Measurements from ENCODE around the gene LMNA.

LMNA gene

DNA sequence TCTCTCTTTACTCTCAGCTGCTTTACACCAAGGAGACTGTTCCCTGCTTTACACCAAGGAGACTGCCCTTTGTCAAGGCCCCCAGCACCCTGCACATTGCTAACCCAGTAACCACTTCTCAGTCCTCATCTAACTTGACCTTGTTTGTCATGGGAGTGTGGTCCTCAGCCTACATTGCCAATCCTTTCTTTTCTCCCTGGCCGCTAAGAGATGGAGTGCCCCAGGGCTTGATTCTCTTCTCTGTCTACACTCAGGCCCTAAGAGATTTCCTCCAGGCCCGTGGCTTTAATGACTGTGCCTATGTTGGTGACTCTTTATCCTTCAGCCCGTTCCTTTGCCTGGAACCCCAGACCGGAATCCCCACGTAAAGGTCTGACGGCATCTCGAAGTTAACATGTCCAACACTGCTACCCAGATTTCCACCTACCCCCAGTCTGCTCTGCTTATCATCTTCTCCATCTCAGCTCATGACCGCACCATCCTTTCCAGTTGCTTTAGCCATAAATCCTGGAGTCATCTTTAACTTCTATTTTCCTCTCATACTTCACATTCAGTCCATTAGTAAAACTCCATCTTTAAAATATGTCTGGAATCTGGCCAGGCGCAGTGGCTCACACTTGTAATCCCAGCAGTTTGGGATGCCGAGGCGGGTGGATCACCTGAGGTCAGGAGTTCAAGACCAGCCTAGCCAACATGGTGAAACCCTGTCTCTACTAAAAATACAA, 29.4 kb downstream of the LMNA start:
- no peak for DNase-seq (ENCODE audit: low spot score)

DNA sequence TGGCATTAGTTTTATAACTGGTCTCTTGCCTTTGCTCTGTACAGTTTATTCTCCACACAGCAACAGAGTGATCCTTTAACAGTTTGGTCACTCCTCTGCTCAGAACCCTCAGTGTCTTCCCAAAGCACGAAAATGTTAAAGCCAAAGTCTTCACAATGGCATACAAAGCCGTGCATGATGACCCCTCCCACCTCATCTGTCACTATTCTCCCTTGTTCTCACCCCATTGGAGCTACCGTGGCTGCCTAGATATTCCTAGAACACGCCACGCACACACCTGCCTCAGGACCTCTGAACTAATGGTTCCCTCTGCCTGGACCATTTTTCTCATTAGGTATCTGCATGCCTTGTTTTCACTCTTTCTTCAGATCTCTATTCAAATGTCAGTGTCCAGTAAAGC, 30.2 kb downstream of the LMNA start:
- DNase-seq (ENCODE audit: low spot score) = no peak

DNA sequence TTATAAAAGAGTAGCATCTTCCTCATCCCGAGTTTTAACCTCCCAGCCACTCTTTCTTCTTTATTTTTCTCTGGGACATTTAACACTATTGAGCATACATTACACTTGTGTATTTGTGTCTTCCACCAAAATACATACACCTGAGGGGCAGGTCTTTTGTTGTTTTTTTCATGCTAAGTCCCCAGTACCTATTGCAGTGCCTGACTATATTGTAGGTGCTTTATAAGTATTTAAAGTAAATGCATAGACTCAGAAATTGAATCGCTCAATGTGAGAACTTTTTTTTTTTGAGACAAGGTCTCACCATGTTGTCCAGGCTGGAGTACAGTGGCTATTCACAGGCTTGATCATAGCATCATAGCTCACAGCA, 31.1 kb downstream of the LMNA start:
- DNase-seq (ENCODE audit: low spot score) = no peak

DNA sequence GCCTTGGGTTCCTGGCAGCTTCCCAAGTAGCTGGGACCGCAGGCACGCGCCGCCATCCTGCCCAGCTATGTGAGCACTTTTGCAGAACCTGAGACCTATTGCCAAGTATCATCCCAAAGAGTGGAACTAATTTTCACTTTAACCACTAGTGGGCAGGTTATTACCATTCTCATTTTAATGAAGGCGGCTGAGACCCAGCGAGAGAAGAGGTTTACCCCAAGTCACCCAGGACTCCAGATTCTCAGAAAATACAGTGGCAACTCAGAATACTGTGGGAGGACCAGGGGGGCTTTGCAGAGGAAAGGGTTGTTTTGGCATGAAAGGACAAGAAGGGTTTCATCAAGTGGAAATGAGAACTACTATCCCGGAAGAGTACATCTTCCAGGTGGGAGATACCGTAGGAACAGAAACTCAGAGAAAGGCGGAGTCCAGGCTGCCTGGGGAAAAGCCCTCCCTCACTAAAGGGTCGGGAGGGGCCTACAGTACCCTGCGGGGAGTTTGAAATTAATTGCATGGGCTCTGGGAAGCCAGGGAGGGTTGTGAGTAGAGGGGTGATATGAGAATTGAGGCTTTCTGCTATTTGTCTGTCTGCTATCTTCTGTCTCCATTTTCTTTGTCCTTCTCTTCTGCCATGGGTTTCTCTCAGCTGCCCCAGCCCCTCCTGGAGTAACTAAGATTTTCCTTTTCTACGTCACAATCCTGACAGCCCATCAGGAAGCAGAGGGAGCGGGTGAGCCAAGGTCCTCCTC, 31.7 kb downstream of the LMNA start:
- peak; percentile 93 for DNase-seq (ENCODE audit: low spot score)

DNA sequence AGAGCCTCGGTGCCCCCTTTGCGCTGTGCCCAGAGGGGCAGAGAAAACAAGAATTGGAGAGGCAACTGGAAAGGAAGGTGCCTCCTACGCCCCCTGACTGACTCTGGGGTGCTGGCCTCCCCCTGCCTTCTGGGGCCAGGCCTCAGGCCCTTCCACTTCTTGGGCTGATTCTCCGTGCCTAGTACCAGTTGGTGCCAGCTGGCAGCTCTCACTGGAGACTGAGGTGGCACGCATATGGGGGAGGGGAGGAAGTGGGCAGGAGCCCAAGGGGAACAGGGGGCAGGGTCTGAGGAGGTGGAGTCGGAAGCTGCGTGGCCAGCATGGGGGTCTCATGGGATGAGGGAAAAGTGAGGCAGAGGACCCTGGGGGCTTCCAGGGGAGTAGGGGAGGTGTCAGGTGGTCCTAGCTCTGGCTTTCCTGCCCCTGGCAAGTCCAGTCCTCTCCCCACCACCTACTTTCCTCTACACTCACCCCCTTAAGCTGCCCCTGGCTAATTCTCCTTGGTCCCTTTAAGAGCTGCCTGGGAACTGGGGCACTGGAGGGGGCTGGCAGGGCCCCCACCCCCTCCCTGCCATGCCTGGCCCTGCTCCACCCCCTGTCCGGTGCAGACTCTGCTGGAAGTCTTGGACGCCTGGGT, 32.4 kb downstream of the LMNA start:
- no peak for DNase-seq (ENCODE audit: low spot score)

DNA sequence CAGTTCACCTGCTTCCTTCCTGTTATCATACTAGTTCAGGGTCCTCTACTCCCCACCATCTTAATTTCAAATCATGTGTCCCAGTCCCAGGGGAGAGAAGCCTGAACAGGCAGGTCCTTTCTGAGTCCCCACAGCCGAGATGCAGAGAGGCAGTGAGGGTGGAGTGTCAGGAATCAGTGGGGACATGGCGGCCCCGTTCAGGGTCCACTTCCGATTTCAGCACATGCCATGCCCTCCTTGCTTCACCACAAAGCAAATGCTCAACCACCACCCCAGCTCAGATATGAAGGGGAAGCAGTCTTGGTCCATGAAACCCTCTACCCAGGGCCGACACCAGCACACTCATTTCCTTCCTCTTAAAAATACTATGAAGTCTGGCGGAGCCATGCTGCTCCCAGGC, 33.7 kb downstream of the LMNA start:
- DNase-seq (ENCODE audit: low spot score) = peak; percentile 76

DNA sequence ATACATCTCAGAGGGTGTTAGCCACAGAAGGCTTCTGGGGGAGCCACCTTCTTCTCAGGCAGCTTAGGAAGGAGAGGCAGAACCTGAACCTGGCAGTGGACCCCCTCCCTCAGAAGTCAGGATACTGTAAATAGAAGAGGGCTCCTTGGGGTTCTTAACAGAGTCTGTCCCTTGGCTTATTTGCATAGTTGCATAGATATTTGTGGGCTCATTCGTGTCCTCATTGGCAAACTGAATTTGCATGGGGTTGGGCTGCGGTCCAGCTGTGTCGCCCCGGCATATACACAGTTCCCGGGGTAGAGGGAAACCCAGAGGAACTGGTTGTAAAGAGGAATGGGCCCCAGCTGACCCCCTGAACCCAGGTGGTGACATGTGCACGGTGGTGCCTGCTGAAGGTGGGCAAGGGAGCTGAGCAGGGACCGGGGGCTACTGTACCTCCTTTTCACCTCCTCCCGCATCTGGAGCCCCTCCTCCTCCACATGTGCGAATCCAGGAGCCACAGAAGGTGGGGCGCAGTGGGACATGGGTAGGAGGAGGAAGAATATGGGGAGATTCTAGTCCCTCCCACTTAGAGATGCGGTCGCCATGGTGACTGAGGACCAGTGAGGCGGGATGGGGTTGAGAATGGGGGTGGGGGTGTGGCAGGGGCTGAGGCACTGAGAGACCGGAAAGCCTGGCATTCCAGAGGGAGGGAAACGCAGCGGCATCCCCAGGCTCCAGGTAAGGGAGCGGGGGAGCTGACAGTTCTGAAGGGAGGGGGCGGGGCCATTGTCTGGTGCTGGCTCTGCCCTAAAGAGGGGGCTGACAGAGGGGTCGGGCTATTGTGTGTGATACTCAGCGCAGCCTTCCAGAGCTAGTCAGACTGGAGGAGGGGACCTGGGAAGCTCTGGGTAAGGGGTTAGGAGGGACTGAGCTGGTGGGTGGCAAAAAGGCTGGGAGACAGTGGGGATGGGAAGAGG, 35.1 kb downstream of the LMNA start:
- DNase-seq (ENCODE audit: low spot score) = no peak

DNA sequence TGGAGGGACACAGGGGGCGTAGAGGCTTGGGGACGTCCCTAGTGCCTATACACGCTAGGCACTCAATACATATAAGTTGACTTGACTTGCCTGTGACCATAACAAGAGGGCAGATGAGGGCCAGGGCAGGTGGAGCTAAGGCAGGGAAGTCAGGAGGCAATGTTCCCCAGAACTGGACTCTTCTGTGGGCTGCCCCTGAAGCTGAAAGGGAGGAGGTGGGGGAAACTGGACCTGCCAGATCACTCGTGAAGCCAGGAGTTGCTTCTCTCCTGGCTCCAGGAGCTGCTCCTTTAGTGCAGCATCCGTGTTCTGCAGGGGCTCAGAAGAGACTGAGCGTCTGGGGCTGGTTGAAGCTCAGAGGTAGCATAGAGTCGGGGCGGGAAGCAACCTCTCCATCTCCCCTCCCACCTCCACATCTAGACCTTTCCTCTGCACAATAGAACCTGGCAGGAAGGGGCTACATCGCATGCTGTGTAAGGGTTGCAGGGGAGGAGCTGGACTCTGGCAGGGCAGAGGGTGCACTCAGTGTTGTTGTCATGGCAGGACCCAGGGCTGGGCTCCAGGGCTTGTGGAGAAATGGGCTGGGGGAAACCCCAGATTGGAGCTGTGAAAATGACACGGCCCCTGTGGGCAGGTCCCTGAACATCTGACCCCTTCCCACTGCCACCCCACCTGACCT, 36.0 kb downstream of the LMNA start:
- DNase-seq (ENCODE audit: low spot score) = no peak

DNA sequence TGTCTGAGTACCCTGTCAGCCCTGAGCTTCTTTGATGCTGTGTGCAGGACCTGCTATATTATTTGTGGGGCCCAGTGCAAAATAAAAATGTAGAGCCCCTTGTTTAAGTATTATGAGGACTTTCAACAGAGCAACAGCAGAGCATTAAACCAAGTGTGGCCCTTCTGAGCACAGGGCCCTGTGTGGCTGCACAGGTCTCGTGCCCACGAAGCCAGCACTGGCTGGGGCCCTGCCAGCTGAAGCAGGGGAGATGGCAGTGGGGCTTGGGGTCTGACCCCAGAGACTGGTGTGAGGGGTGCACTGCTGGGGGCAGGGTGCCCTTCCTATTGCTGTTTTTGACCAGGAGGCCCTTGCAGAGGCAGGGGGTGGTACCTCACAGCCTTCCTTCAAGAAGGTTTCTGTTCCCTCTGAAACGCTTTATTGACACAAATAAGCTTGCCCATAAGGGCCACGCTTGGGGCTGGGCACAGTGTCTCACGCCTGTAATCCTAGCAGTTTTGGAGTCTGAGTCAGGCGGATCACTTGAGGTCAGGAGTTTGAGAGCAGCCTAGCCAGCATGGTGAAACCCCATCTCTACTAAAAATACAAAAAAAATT, 36.7 kb downstream of the LMNA start:
- no peak for DNase-seq (ENCODE audit: low spot score)

DNA sequence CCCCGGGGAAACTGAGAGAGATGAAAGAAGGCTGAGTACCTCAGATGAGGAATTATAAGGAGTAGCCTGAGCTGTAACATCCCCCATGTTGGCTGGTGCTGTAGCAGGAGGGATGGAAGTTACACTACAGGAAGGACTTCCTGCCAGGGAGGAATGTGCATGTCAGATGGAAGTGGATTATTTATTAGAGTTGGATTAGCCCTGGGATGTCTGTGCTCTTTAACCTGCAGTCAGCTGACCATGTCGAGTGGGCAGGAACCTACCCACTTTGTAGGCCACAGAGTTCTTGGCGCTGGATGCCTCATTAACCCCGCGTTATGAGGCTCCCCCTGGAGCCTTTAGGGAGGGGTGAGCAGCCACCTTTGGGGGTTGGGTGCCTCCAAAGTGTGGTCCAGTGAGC, 38.1 kb downstream of the LMNA start:
- no peak for DNase-seq (ENCODE audit: low spot score)

DNA sequence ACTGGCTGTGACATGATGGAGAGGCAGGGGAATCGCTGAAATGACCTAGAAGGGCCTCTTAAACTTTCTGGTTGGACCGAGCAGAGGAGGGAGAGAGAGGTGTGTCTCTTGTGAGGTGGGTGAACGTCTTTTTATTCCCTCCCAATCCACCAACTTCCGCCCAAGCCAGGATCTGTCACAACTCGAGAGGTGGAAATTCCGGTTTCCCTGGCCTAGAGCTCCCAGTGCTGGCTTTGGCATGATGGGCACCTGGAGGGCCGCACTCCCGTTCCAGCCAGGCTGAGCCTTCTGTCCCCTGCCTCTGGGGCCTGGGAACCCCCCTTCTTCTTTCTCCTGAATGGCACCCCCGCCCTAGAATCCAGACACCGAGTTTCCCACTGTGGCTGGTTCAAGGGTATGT, 38.9 kb downstream of the LMNA start, which contains the start of gene SEMA4A:
TSS of gene SEMA4A (plus strand) at position 224 of the 400 bp plus-strand sequence. CDS start 994 bp downstream, outside the sequence.
- no peak for DNase-seq (ENCODE audit: low spot score)

DNA sequence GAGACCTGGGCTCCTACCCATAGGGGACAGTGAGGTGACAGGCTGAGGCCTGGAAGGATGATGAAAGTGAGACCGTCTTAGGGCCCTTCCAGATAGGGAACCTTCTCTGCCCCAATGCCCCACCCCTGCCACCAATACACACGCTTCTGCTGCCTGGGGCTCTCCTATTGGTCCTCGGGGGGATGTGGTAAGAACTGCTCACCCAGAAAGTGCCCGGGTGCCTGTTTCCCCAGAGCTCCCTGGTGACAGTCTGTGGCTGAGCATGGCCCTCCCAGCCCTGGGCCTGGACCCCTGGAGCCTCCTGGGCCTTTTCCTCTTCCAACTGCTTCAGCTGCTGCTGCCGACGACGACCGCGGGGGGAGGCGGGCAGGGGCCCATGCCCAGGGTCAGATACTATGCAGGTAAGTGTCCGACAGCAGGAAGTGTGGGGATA, 39.8 kb downstream of the LMNA start:
- DNase-seq (ENCODE audit: low spot score) = no peak

DNA sequence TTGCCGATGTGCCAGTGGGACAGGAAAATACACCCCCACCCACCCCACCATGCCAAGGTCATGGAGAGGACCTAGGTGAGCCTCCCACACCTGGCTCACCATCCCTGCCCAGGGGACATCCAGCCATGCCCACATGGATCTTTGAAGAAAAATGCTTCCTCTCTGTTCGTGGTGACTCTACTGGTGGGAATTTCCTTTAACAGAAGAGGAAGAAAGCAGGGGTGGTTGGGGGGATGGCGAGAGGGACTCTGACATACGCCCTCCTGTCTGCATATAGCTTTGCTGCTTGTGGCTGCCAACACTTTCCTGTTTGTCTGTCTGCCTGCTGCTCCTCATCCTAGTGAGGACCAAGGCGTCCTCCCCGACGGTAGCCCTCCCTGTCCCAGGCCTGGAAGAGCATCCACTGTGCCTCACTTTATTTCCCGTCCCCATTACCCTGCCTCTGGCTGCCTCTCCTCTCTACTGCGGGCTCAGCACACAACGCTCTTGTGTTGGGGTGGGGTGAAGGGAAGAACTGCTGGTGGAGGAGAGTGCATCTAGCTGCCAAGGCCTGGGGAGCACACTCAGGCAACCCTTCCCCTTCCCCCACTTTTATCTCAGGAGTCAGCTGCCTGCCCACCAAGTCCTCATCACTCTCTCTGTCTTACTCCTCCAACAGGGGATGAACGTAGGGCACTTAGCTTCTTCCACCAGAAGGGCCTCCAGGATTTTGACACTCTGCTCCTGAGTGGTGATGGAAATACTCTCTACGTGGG, 41.4 kb downstream of the LMNA start:
- no peak for DNase-seq (ENCODE audit: low spot score)

DNA sequence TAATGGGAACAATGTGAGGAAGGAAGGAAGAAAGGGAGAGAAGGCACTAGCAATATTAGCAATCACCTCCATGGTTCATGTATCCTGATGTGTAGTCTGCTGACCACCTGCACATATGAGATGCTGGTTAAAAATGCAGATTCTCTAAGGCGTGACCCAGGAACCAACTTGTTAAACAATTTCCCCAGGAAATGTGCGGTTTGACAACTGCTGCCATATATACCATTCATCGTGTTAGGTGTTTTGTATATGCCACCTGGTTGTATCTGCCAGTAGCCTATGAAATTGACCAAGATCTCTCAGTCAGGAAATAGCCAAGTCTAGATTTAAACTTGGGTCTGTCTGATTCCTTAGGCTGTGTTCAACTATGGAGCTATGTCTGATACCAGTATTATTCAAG, 43.0 kb downstream of the LMNA start:
- no peak for DNase-seq (ENCODE audit: low spot score)

DNA sequence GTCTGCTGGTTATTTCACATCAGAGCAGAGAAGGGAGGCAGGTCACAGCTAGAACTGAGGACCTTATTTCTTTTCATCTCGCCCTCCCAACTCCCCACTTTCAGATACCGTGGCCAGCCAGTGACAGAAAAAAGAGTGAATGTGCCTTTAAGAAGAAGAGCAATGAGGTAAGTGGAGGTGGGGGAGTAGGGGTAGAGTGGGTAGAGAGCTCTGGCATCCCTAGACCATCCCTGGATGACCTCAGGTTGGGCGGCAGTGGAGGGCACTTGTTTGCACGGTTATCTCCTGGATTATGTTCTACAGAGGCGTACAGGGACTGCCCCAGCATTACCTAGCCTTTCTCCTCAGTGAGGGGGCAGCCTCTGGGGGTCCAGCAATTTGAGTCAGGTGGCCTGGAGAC, 43.5 kb downstream of the LMNA start:
- DNase-seq (ENCODE audit: low spot score) = no peak

DNA sequence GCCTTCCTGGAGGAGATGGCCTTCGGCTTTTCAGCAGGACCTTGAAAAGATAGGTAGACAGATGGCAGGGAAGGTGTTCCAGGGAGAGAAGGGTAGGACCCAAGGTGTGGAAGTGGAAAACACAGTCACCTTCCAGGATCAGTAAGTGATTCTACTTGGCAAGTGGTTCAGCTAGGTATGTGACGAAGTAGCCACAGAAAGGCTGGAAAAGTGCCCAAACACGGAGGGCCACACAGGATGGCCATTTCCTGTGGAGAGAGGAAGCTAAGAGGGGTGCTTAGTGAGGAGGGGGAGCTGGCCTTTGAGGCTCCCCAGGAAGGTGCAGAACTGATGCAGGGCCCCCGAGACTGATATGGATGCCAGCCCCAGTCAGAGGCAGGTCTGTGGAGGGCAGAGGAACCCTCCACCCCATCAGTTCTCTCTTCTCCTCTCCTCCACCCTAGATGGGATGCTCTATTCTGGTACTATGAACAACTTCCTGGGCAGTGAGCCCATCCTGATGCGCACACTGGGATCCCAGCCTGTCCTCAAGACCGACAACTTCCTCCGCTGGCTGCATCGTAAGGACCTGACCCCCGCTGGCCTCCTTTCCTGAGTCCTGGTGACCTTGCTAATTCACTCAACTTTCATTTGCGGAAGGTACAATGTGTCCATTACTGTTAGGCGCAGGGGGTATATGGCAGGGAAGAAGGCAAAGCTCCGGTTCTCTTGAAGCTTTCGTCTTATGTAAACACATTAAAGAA, 45.7 kb downstream of the LMNA start:
- peak; percentile 73 for DNase-seq (ENCODE audit: low spot score)

DNA sequence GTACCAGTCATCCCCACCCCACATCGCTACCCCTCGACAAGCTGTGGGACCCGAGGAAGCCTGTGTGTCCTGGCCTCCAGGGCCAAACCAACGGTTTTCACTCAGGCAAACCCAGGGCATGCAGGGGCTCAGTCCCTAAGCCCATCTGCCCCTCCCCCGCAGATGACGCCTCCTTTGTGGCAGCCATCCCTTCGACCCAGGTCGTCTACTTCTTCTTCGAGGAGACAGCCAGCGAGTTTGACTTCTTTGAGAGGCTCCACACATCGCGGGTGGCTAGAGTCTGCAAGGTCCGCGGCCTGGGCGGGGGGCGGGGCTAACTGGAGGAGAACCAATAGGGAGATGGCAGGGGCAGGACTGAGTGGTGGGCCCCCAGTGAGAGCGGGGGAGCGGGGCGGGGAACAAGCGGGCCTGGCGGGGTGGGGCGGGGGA, 46.2 kb downstream of the LMNA start:
- peak; percentile 67 for DNase-seq (ENCODE audit: low spot score)

DNA sequence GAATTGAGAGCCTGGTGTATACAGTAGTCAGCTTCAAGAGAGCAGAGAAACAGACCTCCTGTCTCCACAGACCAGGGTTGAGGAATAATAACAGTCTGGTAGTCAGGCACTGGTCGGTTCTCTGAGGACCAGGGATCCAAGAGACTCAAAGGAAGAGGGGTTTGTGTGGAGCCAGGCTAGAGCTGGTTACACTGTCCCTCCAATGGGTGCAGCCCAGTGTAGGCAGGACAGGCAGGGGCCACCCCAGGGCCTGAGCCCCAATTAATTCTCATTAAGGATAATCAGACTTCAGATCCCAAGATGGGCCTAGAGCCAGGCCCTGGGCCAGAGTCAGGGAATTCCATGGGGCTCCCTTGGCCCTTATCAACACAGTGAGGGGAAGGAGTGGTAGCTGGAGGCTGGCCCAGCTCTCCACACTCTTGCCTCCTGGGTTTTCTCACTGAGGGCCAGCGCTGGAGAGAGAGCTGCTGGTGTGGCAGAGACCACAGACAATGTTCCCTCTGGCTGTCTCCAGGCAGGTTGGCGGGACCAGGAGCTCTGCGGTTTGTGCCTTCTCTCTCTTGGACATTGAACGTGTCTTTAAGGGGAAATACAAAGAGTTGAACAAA, 48.0 kb downstream of the LMNA start:
- no peak for DNase-seq (ENCODE audit: low spot score)

DNA sequence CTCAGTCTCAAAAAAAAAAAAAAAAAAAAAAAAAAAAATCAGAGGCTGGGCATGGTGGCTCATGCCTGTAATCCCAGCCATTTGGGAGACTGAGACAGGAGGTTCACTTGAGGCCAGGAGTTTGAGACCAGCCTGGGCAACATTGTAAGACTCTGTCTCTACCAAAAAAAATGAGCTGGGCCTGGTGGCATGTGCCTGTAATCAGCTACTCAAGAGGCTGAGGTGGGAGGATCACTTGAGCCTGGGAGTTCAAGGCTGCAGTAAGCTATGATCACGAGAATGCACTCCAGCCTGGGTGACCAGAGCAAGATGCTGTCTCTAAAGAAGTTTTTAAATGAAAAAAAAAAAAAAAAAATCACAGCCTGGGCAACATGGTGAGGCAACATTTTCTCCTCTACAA, 49.2 kb downstream of the LMNA start:
- no peak for DNase-seq (ENCODE audit: low spot score)
